ENCODE measurements around the gene TTLL13. TPM values are rescaled to one million over a fixed set of nuclear protein-coding genes. Genes with fewer than 3 reads are reported as not detected.
"Not testable (repeated sequence)": the region's sequence is repeated elsewhere in the genome, so short reads cannot be mapped to it uniquely, and the experiment has no call there.

TTLL13 gene
- total RNA-seq, 4 donors from 2014 or later, result 0.32 to 0.42 TPM; not detected in 2

- 57% methylated on average over 15 of the region's 16 CpGs for WGBS
- no peak overlapping the region for H3K27ac ChIP-seq (replicated peaks in 1 of 4)
Measured at GRCh38 chr15:90294601-90295269, 45.4 kb downstream of the TTLL13 start.

GRCh38 chr15:90295270-90295648 lies 45.9 kb downstream of the TTLL13 start:
- Histone ChIP-seq H3K36me3 (no peaks in the 10 kb centered on the region), H3K27ac (replicated peaks in 1 of 4) (no peak overlapping the region), H3K4me3 (no peak overlapping the region), H3K27me3 (peaks cover 0 to 5% (median 0%) of the 10 kb centered on the region in 4 donors), H3K4me1 (peaks cover 0 to 14% (median 9%) of the 10 kb centered on the region in 4 donors), H3K9me3 (no peaks in the 10 kb centered on the region)
- TF ChIP-seq POLR2AphosphoS5 (IDR thresholded peaks at IDR 0.05) (no peak), POLR2A (IDR thresholded peaks at IDR 0.05; ENCODE audit: low read depth) (no peak), EP300 (IDR thresholded peaks at IDR 0.05) (no peak), CTCF (IDR thresholded peaks at IDR 0.05) (no peak)
- intact Hi-C loops (cut with DNase I), result no loop called here
- 74% methylated on average over 7 of the region's 10 CpGs for WGBS
- DNase-seq (ENCODE audit: extremely low spot score), result no peak

More at GRCh38 chr15:90294601-90295269, 45.4 kb downstream of the TTLL13 start:
- peaks cover 0 to 14% (median 9%) of the 10 kb centered on the region in 4 donors for H3K4me1 ChIP-seq
- no peak for DNase-seq (ENCODE audit: extremely low spot score)
- H3K9me3 ChIP-seq, result no peaks in the 10 kb centered on the region
- no peaks in the 10 kb centered on the region for H3K36me3 ChIP-seq
- intact Hi-C loops (cut with DNase I), result no loop called here
- TF ChIP-seq POLR2AphosphoS5 (IDR thresholded peaks at IDR 0.05), result no peak
- TF ChIP-seq EP300 (IDR thresholded peaks at IDR 0.05), result no peak
- no peak for TF ChIP-seq POLR2A (IDR thresholded peaks at IDR 0.05; ENCODE audit: low read depth)
- TF ChIP-seq CTCF (IDR thresholded peaks at IDR 0.05), result no peak
- H3K4me3 ChIP-seq, result no peak overlapping the region
- H3K27me3 ChIP-seq, result peaks cover 0 to 5% (median 0%) of the 10 kb centered on the region in 4 donors

- H3K36me3 ChIP-seq; H3K9me3 ChIP-seq; H3K27ac ChIP-seq (replicated peaks in 1 of 4); H3K27me3 ChIP-seq; intact Hi-C loops (cut with DNase I); DNase-seq (ENCODE audit: extremely low spot score); H3K4me3 ChIP-seq: not testable (repeated sequence)
- 58% methylated on average over 4 of the region's 4 CpGs for WGBS
- peaks cover 0 to 19% (median 14%) of the 10 kb centered on the region in 4 donors for H3K4me1 ChIP-seq
Measured at GRCh38 chr15:90296316-90296884, 47.0 kb downstream of the TTLL13 start.

GRCh38 chr15:90297021-90297420 lies 47.7 kb downstream of the TTLL13 start:
- H3K4me3 ChIP-seq, result no peak overlapping the region
- no peak for TF ChIP-seq CTCF (IDR thresholded peaks at IDR 0.05)
- no peak for TF ChIP-seq EP300 (IDR thresholded peaks at IDR 0.05)
- TF ChIP-seq POLR2AphosphoS5 (IDR thresholded peaks at IDR 0.05), result no peak
- TF ChIP-seq POLR2A (IDR thresholded peaks at IDR 0.05; ENCODE audit: low read depth), result no peak
- no peaks in the 10 kb centered on the region for H3K9me3 ChIP-seq
- H3K36me3 ChIP-seq, result no peaks in the 10 kb centered on the region
- H3K4me1 ChIP-seq, result peaks cover 3 to 22% (median 17%) of the 10 kb centered on the region in 4 donors
- intact Hi-C loops (cut with DNase I), result no loop called here
- 96% methylated on average over 4 of the region's 4 CpGs for WGBS
- H3K27me3 ChIP-seq, result peaks cover 0 to 5% (median 0%) of the 10 kb centered on the region in 4 donors
- H3K27ac ChIP-seq (replicated peaks in 1 of 4), result no peak overlapping the region
- DNase-seq (ENCODE audit: extremely low spot score), result no peak

GRCh38 chr15:90300541-90300940 lies 51.2 kb downstream of the TTLL13 start:
- Histone ChIP-seq H3K4me3 (no peak overlapping the region), H3K36me3 (no peaks in the 10 kb centered on the region), H3K27ac (replicated peaks in 1 of 4) (no peak overlapping the region), H3K9me3 (no peaks in the 10 kb centered on the region), H3K27me3 (no peaks in the 10 kb centered on the region), H3K4me1 (peaks cover 4 to 13% (median 7%) of the 10 kb centered on the region in 4 donors)
- no peak for DNase-seq (ENCODE audit: extremely low spot score)
- TF ChIP-seq POLR2AphosphoS5 (IDR thresholded peaks at IDR 0.05) (no peak), POLR2A (IDR thresholded peaks at IDR 0.05; ENCODE audit: low read depth) (no peak), EP300 (IDR thresholded peaks at IDR 0.05) (no peak), CTCF (IDR thresholded peaks at IDR 0.05) (no peak)
- intact Hi-C loops (cut with DNase I), result no loop called here
- WGBS, result 94% methylated on average over 9 of the region's 9 CpGs

Data from esophagus muscularis mucosa (tissue), 4 donors.